ENCODE results near the gene TSPAN31. TPM values are rescaled to one million over a fixed set of nuclear protein-coding genes. Genes with fewer than 3 reads are reported as not detected.
"Not testable (repeated sequence)": the region's sequence is repeated elsewhere in the genome, so short reads cannot be mapped to it uniquely, and the experiment has no call there.

Gene TSPAN31
- total and polyA plus RNA-seq, 2 experiments from 2014 or later = 15.5 to 15.6 TPM

- not testable (repeated sequence) for H3K4me1 ChIP-seq (ENCODE audit: insufficient read depth); H3K4me1 Mint-ChIP-seq; H3K4me3 Mint-ChIP-seq; H3K27ac ChIP-seq (ENCODE audit: low read depth); H2AFZ ChIP-seq; H3K4me3 ChIP-seq; H3K4me2 ChIP-seq; H3K9me2 ChIP-seq (ENCODE audit: insufficient read depth); H3K9me3 Mint-ChIP-seq; H4K20me1 ChIP-seq (replicated peaks; ENCODE audit: insufficient read depth); ATAC-seq; H3F3A ChIP-seq (replicated peaks; ENCODE audit: low read depth); H3K79me2 ChIP-seq (replicated peaks; ENCODE audit: insufficient read depth); H3K27ac Mint-ChIP-seq; H3K36me3 ChIP-seq (ENCODE audit: insufficient read depth); DNase-seq (ENCODE audit: low spot score)
- H3K27me3 ChIP-seq (ENCODE audit: insufficient read depth) = peaks cover 19% of the 10 kb centered on the region
- Mint-ChIP-seq H3K36me3 (ENCODE audit: low read depth) (peaks cover 17% of the 10 kb centered on the region), H3K27me3 (ENCODE audit: insufficient read depth, low read depth, poor library complexity) (peaks cover 12% of the 10 kb centered on the region)
Observed at GRCh38 chr12:57774634-57775033, 29.8 kb downstream of the TSPAN31 start.

- DNase-seq (ENCODE audit: low spot score) = no peak
- Histone ChIP-seq H3F3A (replicated peaks; ENCODE audit: low read depth) (no peaks in the 10 kb centered on the region), H3K9me2 (ENCODE audit: insufficient read depth) (no peaks in the 10 kb centered on the region), H4K20me1 (replicated peaks; ENCODE audit: insufficient read depth) (peaks cover 2% of the 10 kb centered on the region; the same call in 1 of the 2 replicates), H3K4me2 (no peak overlapping the region), H3K27ac (ENCODE audit: low read depth) (no peak overlapping the region), H2AFZ (no peak overlapping the region), H3K27me3 (ENCODE audit: insufficient read depth) (peaks cover 19% of the 10 kb centered on the region), H3K36me3 (ENCODE audit: insufficient read depth) (no peaks in the 10 kb centered on the region), H3K4me1 (ENCODE audit: insufficient read depth) (no peaks in the 10 kb centered on the region), H3K79me2 (replicated peaks; ENCODE audit: insufficient read depth) (no peaks in the 10 kb centered on the region), H3K4me3 (no peak overlapping the region)
- no peak for ATAC-seq
- no peak overlapping the region for H3K27ac Mint-ChIP-seq
- H3K4me3 Mint-ChIP-seq = no peak overlapping the region
- H3K4me1 Mint-ChIP-seq = peaks cover 6% of the 10 kb centered on the region
- peaks cover 12% of the 10 kb centered on the region for H3K27me3 Mint-ChIP-seq (ENCODE audit: insufficient read depth, low read depth, poor library complexity)
- H3K9me3 Mint-ChIP-seq = no peaks in the 10 kb centered on the region; the same call in 2 of the 3 replicates
- peaks cover 13% of the 10 kb centered on the region for H3K36me3 Mint-ChIP-seq (ENCODE audit: low read depth)
- no peak for TF ChIP-seq CREB1 (CRISPR knock-in tag; IDR thresholded peaks at IDR 0.05; ENCODE audit: low read depth)
- no peak for TF ChIP-seq NANOG (IDR thresholded peaks at IDR 0.05; ENCODE audit: borderline replicate concordance)
- TF ChIP-seq EZH2phosphoT487 (IDR thresholded peaks at IDR 0.05; ENCODE audit: unreplicated experiment) = no peak
- no peak for TF ChIP-seq ZNF462 (CRISPR knock-in tag; IDR thresholded peaks at IDR 0.05)
- TF ChIP-seq ZNF331 (CRISPR knock-in tag; IDR thresholded peaks at IDR 0.05; ENCODE audit: low read depth) = no peak
- no peak for TF ChIP-seq CTCF (conservative IDR thresholded peaks at IDR 0.05; ENCODE audit: low read depth in 2 of 2)
- no peak for TF ChIP-seq POLR2AphosphoS5 (IDR thresholded peaks at IDR 0.05; ENCODE audit: low read depth)
- TF ChIP-seq ZNF114 (CRISPR knock-in tag; IDR thresholded peaks at IDR 0.05) = no peak
- no peak for TF ChIP-seq JUNB (IDR thresholded peaks at IDR 0.05; ENCODE audit: unreplicated experiment)
- TF ChIP-seq STAT1 (IDR thresholded peaks at IDR 0.05; ENCODE audit: unreplicated experiment) = no peak
- no peak for TF ChIP-seq ETS1 (IDR thresholded peaks at IDR 0.05)
- no peak for TF ChIP-seq EZH2 (IDR thresholded peaks at IDR 0.05; ENCODE audit: low read depth, unreplicated experiment)
Observed at GRCh38 chr12:57775044-57775443, 30.2 kb downstream of the TSPAN31 start.

Data from GM23338 (cell line).